CD4-positive, alpha-beta T cell (primary cell): ENCODE measurements around the gene ARL13A. TPM values are rescaled to one million over a fixed set of nuclear protein-coding genes. Genes with fewer than 3 reads are reported as not detected.

ENCODE experiments used
- ATAC-seq: fragments of 200-7000 bp; cut with Tn5 transposase; one replicate; pipeline ENCODE4 v1.10.0; 2022; ENCODE audit warnings: mild to moderate bottlenecking; ENCODE audit not compliant: poor library complexity
- CTCF ChIA-PET: fragments of 350-600 bp; sonication (Branson Sonifier 250); formaldehyde crosslinking; loops from one replicate; lab custom pipeline; 2021; ENCODE audit warnings: antibody characterized with exemption, inconsistent platforms; lab: Charles Lee
- POLR2A ChIA-PET: fragments of 350-600 bp; sonication (Branson Sonifier 250); formaldehyde crosslinking; loops from one replicate; lab custom pipeline; 2021; ENCODE audit warnings: antibody characterized with exemption, inconsistent platforms; lab: Charles Lee
- DNase-seq, 14 experiments: peaks; one replicate each; pipeline ENCODE4 v3.0.0-alpha.2; 2013 to 2020; ENCODE audit warnings: mixed read lengths in 2 of 14
- H3K27ac ChIP-seq, 2 donors: one replicate each; pipeline versions ENCODE4 v1.5.1 to v1.7.0; 2013; ENCODE audit warnings: low read length in 2 of 2, low read depth in 1 of 2, mild to moderate bottlenecking in 1 of 2
- H3K27me3 ChIP-seq, 2 experiments: 1 replicate in 1 of 2; 2 replicates in 1 of 2; pipeline versions ENCODE4 v1.6.1 to v1.7.0; 2013; ENCODE audit warnings: low read length in 2 of 2, control low read depth in 1 of 2, mild to moderate bottlenecking in 1 of 2, moderate library complexity in 1 of 2; ENCODE audit not compliant: insufficient read depth in 2 of 2, control insufficient read depth in 1 of 2
- H3K36me3 ChIP-seq: one replicate; pipeline ENCODE4 v1.6.1; 2013; ENCODE audit warnings: low read length, control low read depth; ENCODE audit not compliant: insufficient read depth
- H3K4me1 ChIP-seq: one replicate; pipeline ENCODE4 v1.6.1; 2013; ENCODE audit warnings: low read length, control low read depth; ENCODE audit not compliant: insufficient read depth
- H3K4me3 ChIP-seq: one replicate; pipeline ENCODE4 v1.5.1; 2013; ENCODE audit warnings: mild to moderate bottlenecking, low read length, moderate library complexity
- H3K9me3 ChIP-seq, 2 experiments: 1 replicate in 1 of 2; 2 replicates in 1 of 2; pipeline versions ENCODE4 v1.6.1 to v1.7.0; 2013; ENCODE audit warnings: low read length in 2 of 2, mild to moderate bottlenecking in 2 of 2, control low read depth in 1 of 2, moderate library complexity in 1 of 2; ENCODE audit not compliant: control insufficient read depth in 1 of 2, insufficient read depth in 1 of 2
- H3K27ac Mint-ChIP-seq: one replicate; pipeline ENCODE4 v1.8.0; 2020; ENCODE audit warnings: mixed read lengths
- H3K27me3 Mint-ChIP-seq: one replicate; pipeline ENCODE4 v1.8.0; 2021; ENCODE audit warnings: mixed read lengths
- H3K36me3 Mint-ChIP-seq: one replicate; pipeline ENCODE4 v1.8.0; 2021; ENCODE audit warnings: low read depth, mixed read lengths
- H3K4me1 Mint-ChIP-seq: one replicate; pipeline ENCODE4 v1.8.0; 2021; ENCODE audit warnings: low read depth, mixed read lengths
- H3K4me3 Mint-ChIP-seq: one replicate; pipeline ENCODE4 v1.8.0; 2020; ENCODE audit warnings: mild to moderate bottlenecking, mixed read lengths
- H3K9me3 Mint-ChIP-seq: one replicate; pipeline ENCODE4 v1.8.0; 2020; ENCODE audit warnings: mixed read lengths
- intact Hi-C, 2 experiments: fragments of 100-400 bp; cut with DNase I in 1 of 2; cut with micrococcal nuclease in 1 of 2; formaldehyde crosslinking; loops; one replicate each; pipeline versions ENCODE4 v1.15.1 to v1.9.0; 2023 to 2025; cut with DNase I, micrococcal nuclease
- total RNA-seq, 174 experiments: library from RNA in 2 of 174; stranded (reverse) in 2 of 174; gene quantifications; one replicate each; pipeline ENCODE4 v1.2.3 and lab custom pipeline; 2021 to 2026
- TF ChIP-seq, protein P1 (sequence below): fragments of 200-600 bp; IDR thresholded peaks from one replicate; pipeline ENCODE4 v1.8.0; 2022; ENCODE audit warnings: antibody characterized with exemption, mild to moderate bottlenecking

The ARL13A gene
- total RNA-seq, 2 experiments from 2014 or later, result not detected

DNA sequence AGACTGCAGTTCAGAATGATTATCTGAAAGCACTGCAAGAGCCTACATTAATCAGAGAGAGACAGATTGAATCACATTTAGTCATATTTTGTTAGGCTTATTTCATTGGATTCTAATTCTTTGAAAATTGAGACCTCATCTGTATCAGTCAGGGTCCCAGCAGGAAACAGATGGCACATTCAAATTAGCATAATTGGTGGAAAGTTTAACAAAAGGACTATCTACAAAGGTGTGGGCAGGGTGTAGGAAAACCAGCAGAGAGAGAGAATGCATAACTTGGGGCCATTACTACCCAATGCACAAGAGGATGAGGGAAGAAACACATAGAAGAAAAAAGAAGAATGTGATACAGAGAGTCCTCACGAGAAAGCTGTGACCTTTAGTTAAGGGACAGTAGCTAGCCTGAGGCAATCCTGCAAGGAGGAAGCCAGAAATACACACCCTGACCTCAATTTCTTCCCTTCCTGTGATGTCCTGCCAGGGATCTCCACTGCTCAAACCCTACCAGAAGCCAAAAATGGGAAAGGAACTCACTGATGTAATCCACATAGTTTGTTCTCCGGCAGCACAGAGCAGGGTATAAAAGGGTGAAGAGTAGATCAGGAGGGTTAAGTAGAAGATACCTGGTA is 23.1 kb upstream of the ARL13A start:
- Mint-ChIP-seq H3K9me3 (no peaks in the 10 kb centered on the region), H3K27me3 (no peaks in the 10 kb centered on the region), H3K4me3 (no peak overlapping the region), H3K4me1 (no peaks in the 10 kb centered on the region), H3K36me3 (no peaks in the 10 kb centered on the region), H3K27ac (no peak overlapping the region)
- intact Hi-C loops, result no loop called here
- no peak overlapping the region for H3K4me3 ChIP-seq
- no peaks in the 10 kb centered on the region for H3K9me3 ChIP-seq
- H3K4me1 ChIP-seq, result no peaks in the 10 kb centered on the region
- ATAC-seq (no peak), DNase-seq (no peak)
- POLR2A ChIA-PET, result no interaction called here
- CTCF ChIA-PET, result interaction anchor here (0.7 kb wide), 1 partner anchor 79 kb away, joined by 4 read pairs; no protein-coding TSS in a partner anchor
- TF ChIP-seq, protein P1, sequence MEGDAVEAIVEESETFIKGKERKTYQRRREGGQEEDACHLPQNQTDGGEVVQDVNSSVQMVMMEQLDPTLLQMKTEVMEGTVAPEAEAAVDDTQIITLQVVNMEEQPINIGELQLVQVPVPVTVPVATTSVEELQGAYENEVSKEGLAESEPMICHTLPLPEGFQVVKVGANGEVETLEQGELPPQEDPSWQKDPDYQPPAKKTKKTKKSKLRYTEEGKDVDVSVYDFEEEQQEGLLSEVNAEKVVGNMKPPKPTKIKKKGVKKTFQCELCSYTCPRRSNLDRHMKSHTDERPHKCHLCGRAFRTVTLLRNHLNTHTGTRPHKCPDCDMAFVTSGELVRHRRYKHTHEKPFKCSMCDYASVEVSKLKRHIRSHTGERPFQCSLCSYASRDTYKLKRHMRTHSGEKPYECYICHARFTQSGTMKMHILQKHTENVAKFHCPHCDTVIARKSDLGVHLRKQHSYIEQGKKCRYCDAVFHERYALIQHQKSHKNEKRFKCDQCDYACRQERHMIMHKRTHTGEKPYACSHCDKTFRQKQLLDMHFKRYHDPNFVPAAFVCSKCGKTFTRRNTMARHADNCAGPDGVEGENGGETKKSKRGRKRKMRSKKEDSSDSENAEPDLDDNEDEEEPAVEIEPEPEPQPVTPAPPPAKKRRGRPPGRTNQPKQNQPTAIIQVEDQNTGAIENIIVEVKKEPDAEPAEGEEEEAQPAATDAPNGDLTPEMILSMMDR, result no peak
- no peaks in the 10 kb centered on the region for H3K27me3 ChIP-seq
- no peak overlapping the region for H3K27ac ChIP-seq
- no peaks in the 10 kb centered on the region for H3K36me3 ChIP-seq

DNA sequence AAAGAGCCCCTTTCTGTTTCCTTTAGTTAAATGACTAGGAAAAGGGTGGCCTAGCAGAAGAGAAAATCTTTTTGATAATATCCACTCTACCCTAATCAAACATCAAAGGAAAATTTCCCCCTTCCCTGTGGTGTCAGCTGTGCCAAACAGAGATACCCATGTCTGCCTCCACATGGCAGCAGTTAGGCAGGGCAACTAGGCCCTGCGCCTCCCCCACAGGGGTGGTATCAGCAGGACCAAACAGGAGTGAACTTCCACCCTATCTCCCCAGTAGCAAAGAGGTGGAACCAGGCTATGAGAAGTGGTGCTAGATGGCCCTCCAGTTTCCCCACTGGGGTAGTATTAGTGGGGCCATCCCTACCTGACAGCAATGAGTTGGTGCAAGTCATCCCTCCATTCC is 21.0 kb upstream of the ARL13A start:
- Histone ChIP-seq H3K9me3 (no peaks in the 10 kb centered on the region), H3K4me1 (no peaks in the 10 kb centered on the region), H3K4me3 (no peak overlapping the region), H3K36me3 (no peaks in the 10 kb centered on the region), H3K27ac (no peak overlapping the region), H3K27me3 (no peaks in the 10 kb centered on the region)
- no peaks in the 10 kb centered on the region for H3K4me1 Mint-ChIP-seq
- TF ChIP-seq, protein P1, result no peak
- no peaks in the 10 kb centered on the region for H3K9me3 Mint-ChIP-seq
- POLR2A ChIA-PET, result no interaction called here
- H3K36me3 Mint-ChIP-seq, result no peaks in the 10 kb centered on the region
- no peak overlapping the region for H3K4me3 Mint-ChIP-seq
- DNase-seq (no peak), ATAC-seq (no peak)
- CTCF ChIA-PET, result no interaction called here
- H3K27me3 Mint-ChIP-seq, result no peaks in the 10 kb centered on the region
- intact Hi-C loops, result no loop called here
- H3K27ac Mint-ChIP-seq, result no peak overlapping the region

DNA sequence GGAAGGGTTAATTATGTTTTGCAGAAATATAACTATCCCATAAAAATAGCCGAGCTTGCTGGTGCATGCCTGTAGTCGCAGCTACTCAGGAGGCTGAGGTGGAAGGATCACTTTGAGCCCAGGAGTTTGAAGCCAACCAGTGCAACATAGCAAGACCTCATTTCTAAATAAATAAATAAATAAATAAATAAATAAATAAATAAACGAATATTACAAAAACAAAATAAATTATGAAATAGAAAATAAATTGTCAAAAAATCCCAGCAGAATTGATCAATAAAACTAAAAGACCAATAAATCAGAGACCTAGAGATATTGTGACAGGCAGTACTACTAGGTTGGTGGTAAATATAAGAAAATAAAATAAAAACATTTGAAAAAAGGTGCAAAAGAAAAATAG is 6.7 kb upstream of the ARL13A start:
- H3K4me1 ChIP-seq, result no peaks in the 10 kb centered on the region
- no peak overlapping the region for H3K4me3 Mint-ChIP-seq
- ChIA-PET CTCF (no interaction called here), POLR2A (no interaction called here)
- H3K36me3 ChIP-seq, result no peaks in the 10 kb centered on the region
- no peaks in the 10 kb centered on the region for H3K27me3 ChIP-seq
- H3K27ac ChIP-seq, result no peak overlapping the region
- H3K27me3 Mint-ChIP-seq, result no peaks in the 10 kb centered on the region
- H3K9me3 ChIP-seq, result no peaks in the 10 kb centered on the region
- ATAC-seq, result no peak
- no peaks in the 10 kb centered on the region for H3K4me1 Mint-ChIP-seq
- no peak overlapping the region for H3K27ac Mint-ChIP-seq
- intact Hi-C loops, result no loop called here
- no peaks in the 10 kb centered on the region for H3K9me3 Mint-ChIP-seq
- TF ChIP-seq, protein P1, result no peak
- no peak for DNase-seq
- no peak overlapping the region for H3K4me3 ChIP-seq
- H3K36me3 Mint-ChIP-seq, result no peaks in the 10 kb centered on the region
